Measurements from ENCODE around the gene DPYSL5.

DNA sequence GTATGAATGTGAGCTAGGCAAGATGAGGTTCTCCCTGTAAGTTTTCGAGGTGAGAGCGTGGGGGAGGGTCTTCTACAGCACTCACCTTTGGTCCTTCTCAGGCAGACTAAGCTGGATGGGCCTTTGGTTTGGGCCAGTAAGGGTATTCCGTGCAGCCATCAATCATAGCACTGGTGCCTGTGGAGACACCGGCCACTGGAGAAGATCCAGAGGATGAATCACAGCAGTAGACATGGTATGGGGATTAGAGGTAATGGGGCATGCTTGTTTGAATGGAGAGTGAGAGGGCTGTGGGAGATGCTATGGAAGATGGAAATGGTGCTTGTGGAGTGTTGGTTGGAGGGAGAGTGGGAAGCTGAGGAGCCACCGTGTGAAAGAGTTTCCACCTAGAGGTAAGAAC lies 138.6 kb downstream of the DPYSL5 start:
- TF ChIP-seq, protein P1, sequence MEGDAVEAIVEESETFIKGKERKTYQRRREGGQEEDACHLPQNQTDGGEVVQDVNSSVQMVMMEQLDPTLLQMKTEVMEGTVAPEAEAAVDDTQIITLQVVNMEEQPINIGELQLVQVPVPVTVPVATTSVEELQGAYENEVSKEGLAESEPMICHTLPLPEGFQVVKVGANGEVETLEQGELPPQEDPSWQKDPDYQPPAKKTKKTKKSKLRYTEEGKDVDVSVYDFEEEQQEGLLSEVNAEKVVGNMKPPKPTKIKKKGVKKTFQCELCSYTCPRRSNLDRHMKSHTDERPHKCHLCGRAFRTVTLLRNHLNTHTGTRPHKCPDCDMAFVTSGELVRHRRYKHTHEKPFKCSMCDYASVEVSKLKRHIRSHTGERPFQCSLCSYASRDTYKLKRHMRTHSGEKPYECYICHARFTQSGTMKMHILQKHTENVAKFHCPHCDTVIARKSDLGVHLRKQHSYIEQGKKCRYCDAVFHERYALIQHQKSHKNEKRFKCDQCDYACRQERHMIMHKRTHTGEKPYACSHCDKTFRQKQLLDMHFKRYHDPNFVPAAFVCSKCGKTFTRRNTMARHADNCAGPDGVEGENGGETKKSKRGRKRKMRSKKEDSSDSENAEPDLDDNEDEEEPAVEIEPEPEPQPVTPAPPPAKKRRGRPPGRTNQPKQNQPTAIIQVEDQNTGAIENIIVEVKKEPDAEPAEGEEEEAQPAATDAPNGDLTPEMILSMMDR (IDR thresholded peaks at IDR 0.05; ENCODE audit: control extremely low read depth in 1 of 3, insufficient read depth in 1 of 3, low read depth in 1 of 3, low read length in 3 of 3): no peak
- TF ChIP-seq HDAC6 (IDR thresholded peaks at IDR 0.05; ENCODE audit: low read depth, low read length): no peak
- no peak for TF ChIP-seq ZNF274 (IDR thresholded peaks at IDR 0.05; ENCODE audit: borderline replicate concordance, extremely low read depth, low read length)
- no peak for TF ChIP-seq SIN3A (conservative IDR thresholded peaks at IDR 0.05 in 1 of 2, IDR thresholded peaks at IDR 0.05 in 1 of 2; ENCODE audit: low read depth in 1 of 2, low read length in 2 of 2)
- no peak for TF ChIP-seq TAF7 (optimal IDR thresholded peaks at IDR 0.05; ENCODE audit: borderline replicate concordance, low read depth, low read length)
- no peak for TF ChIP-seq EZH2 (IDR thresholded peaks at IDR 0.05; ENCODE audit: low read depth, low read length, severe bottlenecking)
- TF ChIP-seq EGR1 (IDR thresholded peaks at IDR 0.05; ENCODE audit: borderline replicate concordance, low read depth, low read length): no peak
- no peak for TF ChIP-seq HDAC2 (IDR thresholded peaks at IDR 0.05; ENCODE audit: borderline replicate concordance in 1 of 2, low read depth in 2 of 2, low read length in 2 of 2)
- no peak for TF ChIP-seq EP300 (IDR thresholded peaks at IDR 0.05; ENCODE audit: borderline replicate concordance in 1 of 2, low read depth in 2 of 2, low read length in 2 of 2)
- TF ChIP-seq SUZ12 (IDR thresholded peaks at IDR 0.05; ENCODE audit: low read length): no peak
- no peak for TF ChIP-seq TCF12 (IDR thresholded peaks at IDR 0.05; ENCODE audit: low read depth, low read length)
- TF ChIP-seq POLR2AphosphoS5 (IDR thresholded peaks at IDR 0.05; ENCODE audit: low read depth, low read length): no peak
